Activated CD4-positive, alpha-beta T cell treated with anti-CD3 and anti-CD28 coated beads for 4 hours (primary cell): Measurements from ENCODE around the gene GAGE12C.
"Not testable (repeated sequence)": the region's sequence is repeated elsewhere in the genome, so short reads cannot be mapped to it uniquely, and the experiment has no call there.

Experiments used
- DNase-seq, 2 donors: peaks; one replicate each; pipeline ENCODE4 v3.0.0-alpha.2; 2020

GAGE12C gene

GRCh38 chrX:49531877-49532276, at the start of gene GAGE12C:
Gene GAGE12C (plus strand): TSS chrX:49532177. CDS start chrX:49533332, 1,155 bp downstream.
- not testable (repeated sequence) for DNase-seq

GRCh38 chrX:49541433-49541832, 9.5 kb downstream of the GAGE12C start, which contains the start of gene GAGE12D:
Gene GAGE12D (plus strand): TSS chrX:49541733. CDS start chrX:49542888, 1,155 bp downstream.
- not testable (repeated sequence) for DNase-seq

DNA sequence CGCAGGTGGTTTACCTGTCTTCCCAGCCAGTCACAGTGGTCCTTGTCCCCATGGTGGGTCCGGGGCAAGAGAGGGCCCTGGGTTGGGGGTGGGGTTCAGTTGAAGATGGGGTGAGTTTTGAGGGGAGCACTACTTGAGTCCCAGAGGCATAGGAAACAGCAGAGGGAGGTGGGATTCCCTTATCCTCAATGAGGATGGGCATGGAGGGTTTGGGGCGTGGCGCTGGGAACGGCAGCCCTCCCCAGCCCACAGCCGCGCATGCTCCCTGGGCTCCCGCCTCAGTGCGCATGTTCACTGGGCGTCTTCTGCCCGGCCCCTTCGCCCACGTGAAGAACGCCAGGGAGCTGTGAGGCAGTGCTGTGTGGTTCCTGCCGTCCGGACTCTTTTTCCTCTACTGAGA, 19.0 kb downstream of the GAGE12C start, which contains the start of gene GAGE12E:
Gene GAGE12E (plus strand): TSS at position 301 of the 400 bp plus-strand sequence. CDS start 1,155 bp downstream, outside the sequence.
- not testable (repeated sequence) for DNase-seq

- not testable (repeated sequence) for DNase-seq
Observed at GRCh38 chrX:49560542-49560941, 28.6 kb downstream of the GAGE12C start, which contains the start of gene GAGE12F. Gene GAGE12F (plus strand): TSS chrX:49560842. CDS start chrX:49561997, 1,155 bp downstream.

DNA sequence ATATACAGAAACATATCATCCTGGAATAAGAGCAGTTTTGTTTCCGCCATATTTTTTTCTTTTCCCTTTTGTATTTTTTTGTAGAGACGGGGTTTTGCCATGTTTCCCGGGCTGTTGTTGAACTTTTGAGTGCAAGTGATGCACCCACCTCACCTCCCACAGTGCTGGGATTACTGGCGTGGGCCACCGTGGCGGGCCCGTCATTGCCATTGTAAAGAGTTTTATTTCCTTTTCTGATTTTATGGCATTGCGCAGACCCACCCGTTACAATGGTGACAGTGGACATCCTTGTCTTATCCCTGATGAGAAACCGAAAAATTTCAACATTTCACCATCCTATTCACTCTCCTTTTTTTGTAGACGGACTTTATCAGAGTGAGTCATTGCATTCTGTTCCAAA, 36.8 kb downstream of the GAGE12C start:
- not testable (repeated sequence) for DNase-seq

DNA sequence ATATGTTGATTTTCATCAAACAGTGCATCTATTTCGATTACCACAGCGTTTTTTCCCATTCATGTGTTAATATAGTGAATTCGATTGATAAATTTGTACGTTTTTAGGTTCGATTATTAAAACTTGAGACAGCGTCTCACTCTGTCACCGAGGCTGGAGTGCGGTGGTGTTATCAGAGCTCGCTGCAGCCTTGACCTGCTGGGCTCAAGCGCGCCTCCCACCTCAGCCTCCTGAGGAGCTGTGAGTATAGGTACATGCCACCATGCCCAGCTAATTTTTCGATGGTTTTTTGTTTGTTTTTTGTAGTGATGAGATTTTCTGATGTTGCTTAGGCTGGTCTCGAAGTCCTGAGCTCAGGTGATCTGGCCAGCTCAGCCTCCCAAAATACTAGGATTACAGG, 37.2 kb downstream of the GAGE12C start:
- DNase-seq = not testable (repeated sequence)

DNA sequence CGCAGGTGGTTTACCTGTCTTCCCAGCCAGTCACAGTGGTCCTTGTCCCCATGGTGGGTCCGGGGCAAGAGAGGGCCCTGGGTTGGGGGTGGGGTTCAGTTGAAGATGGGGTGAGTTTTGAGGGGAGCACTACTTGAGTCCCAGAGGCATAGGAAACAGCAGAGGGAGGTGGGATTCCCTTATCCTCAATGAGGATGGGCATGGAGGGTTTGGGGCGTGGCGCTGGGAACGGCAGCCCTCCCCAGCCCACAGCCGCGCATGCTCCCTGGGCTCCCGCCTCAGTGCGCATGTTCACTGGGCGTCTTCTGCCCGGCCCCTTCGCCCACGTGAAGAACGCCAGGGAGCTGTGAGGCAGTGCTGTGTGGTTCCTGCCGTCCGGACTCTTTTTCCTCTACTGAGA, 38.1 kb downstream of the GAGE12C start, which contains the start of gene GAGE12G:
Gene GAGE12G (plus strand): TSS at position 301 of the 400 bp plus-strand sequence. CDS start 1,155 bp downstream, outside the sequence.
- DNase-seq = not testable (repeated sequence)

- not testable (repeated sequence) for DNase-seq
Observed at GRCh38 chrX:49579649-49580048, 47.7 kb downstream of the GAGE12C start, which contains the start of gene GAGE12H. Gene GAGE12H (plus strand): TSS chrX:49579949. CDS start chrX:49581104, 1,155 bp downstream.
